K562 (cell line): ENCODE measurements around the gene ZFP92. TPM values are rescaled to one million over a fixed set of nuclear protein-coding genes. Genes with fewer than 3 reads are reported as not detected.
A peak's percentile ranks its signal among the peaks of the same experiment; 100 is the strongest.

Source experiments
- ARID2 ChIP-seq: fragments of 450-650 bp; IDR thresholded peaks from 2 replicates; pipeline ENCODE4 v1.6.1; 2017; ENCODE audit warnings: antibody characterized with exemption, mild to moderate bottlenecking
- BRF1 ChIP-seq: IDR thresholded peaks from 3 replicates; pipeline ENCODE4 v1.6.1; 2011; ENCODE audit warnings: borderline replicate concordance, mild to moderate bottlenecking; ENCODE audit not compliant: insufficient read length; ENCODE audit errors: extremely low read depth
- DIDO1 ChIP-seq: fragments of 450-650 bp; IDR thresholded peaks from 2 replicates; pipeline ENCODE4 v1.6.1; 2016; ENCODE audit warnings: low read depth, missing biosample characterization, missing genetic modification characterization
- E2F3 ChIP-seq: fragments of 250-450 bp; sonication (Bioruptor Pico); IDR thresholded peaks from 2 replicates; pipeline ENCODE4 v1.4.0; 2020; ENCODE audit warnings: mild to moderate bottlenecking
- ETV5 ChIP-seq: sonication (generic); formaldehyde crosslinking; IDR thresholded peaks from 2 replicates; pipeline ENCODE4 v1.4.0; 2020; ENCODE audit warnings: low read depth, mild to moderate bottlenecking, missing genetic modification reagents
- ETV6 ChIP-seq, 3 experiments: fragments of 150-350 bp in 1 of 3; sonication (generic) in 1 of 3; formaldehyde crosslinking in 1 of 3; IDR thresholded peaks; 2 replicates each; pipeline versions ENCODE4 v1.6.1 to v1.8.0; 2014 to 2022; ENCODE audit warnings: borderline replicate concordance in 2 of 3, low read depth in 2 of 3, antibody characterized with exemption in 1 of 3, low read length in 1 of 3, mild to moderate bottlenecking in 1 of 3, missing genetic modification reagents in 1 of 3
- HNRNPL ChIP-seq: fragments of 200-400 bp; formaldehyde crosslinking; IDR thresholded peaks from 2 replicates; pipeline ENCODE4 v1.6.1; 2017; ENCODE audit warnings: low read depth, mild to moderate bottlenecking, low read length
- KAT2B ChIP-seq: IDR thresholded peaks from one replicate; pipeline ENCODE4 v1.6.1; 2012; ENCODE audit warnings: low read depth, mild to moderate bottlenecking, control low read depth, inconsistent platforms, low read length, moderate library complexity
- MED1 ChIP-seq: sonication (generic); formaldehyde crosslinking; IDR thresholded peaks from 2 replicates; pipeline ENCODE4 v1.8.1; 2023; ENCODE audit warnings: missing genetic modification reagents, borderline replicate concordance
- NCOR1 ChIP-seq: fragments of 450-650 bp; IDR thresholded peaks from 2 replicates; pipeline ENCODE4 v1.6.1; 2016; ENCODE audit warnings: mild to moderate bottlenecking, moderate library complexity
- NFE2L1 ChIP-seq: fragments of 450-650 bp; IDR thresholded peaks from 2 replicates; pipeline ENCODE4 v1.6.1; 2016; ENCODE audit warnings: missing genetic modification characterization, low read depth, mild to moderate bottlenecking, missing compliant biosample characterization, moderate library complexity, borderline replicate concordance
- PHF20 ChIP-seq: fragments of 450-650 bp; IDR thresholded peaks from 2 replicates; pipeline ENCODE4 v1.6.1; 2018; ENCODE audit not compliant: partially characterized antibody
- POLR2B ChIP-seq: fragments of 450-650 bp; IDR thresholded peaks from 2 replicates; pipeline ENCODE4 v1.6.1; 2018; ENCODE audit warnings: low read depth; ENCODE audit not compliant: partially characterized antibody
- RBM39 ChIP-seq: fragments of 200-400 bp; formaldehyde crosslinking; optimal IDR thresholded peaks from 2 replicates; pipeline ENCODE3; 2018; ENCODE audit warnings: low read depth, low read length
- RCOR1 ChIP-seq, 2 experiments: IDR thresholded peaks; 2 replicates each; pipeline ENCODE4 v1.6.1; 2012; ENCODE audit warnings: low read depth in 2 of 2, low read length in 2 of 2, borderline replicate concordance in 1 of 2, improper control_type of control experiment in 1 of 2
- SMARCE1 ChIP-seq: fragments of 450-650 bp; IDR thresholded peaks from 2 replicates; pipeline ENCODE4 v1.7.1; 2016; ENCODE audit warnings: mild to moderate bottlenecking
- TARDBP ChIP-seq: fragments of 450-650 bp; IDR thresholded peaks from 2 replicates; pipeline ENCODE4 v1.6.1; 2016
- TCF3 ChIP-seq: sonication (generic); formaldehyde crosslinking; IDR thresholded peaks from 2 replicates; pipeline ENCODE4 v1.4.0; 2020; ENCODE audit warnings: mild to moderate bottlenecking, missing genetic modification reagents
- TCFL5 ChIP-seq: fragments of 250-450 bp; sonication (Bioruptor Pico); conservative IDR thresholded peaks from 2 replicates; pipeline ENCODE4 v1.6.1; 2021; ENCODE audit warnings: mild to moderate bottlenecking, moderate library complexity, matching md5 sums
- TOE1 ChIP-seq, 2 experiments: fragments of 450-650 bp in 1 of 2; sonication (generic) in 1 of 2; formaldehyde crosslinking in 1 of 2; IDR thresholded peaks; 2 replicates each; pipeline versions ENCODE4 v1.7.1 to v1.8.0; 2016 to 2022; ENCODE audit warnings: borderline replicate concordance in 2 of 2, mild to moderate bottlenecking in 2 of 2, antibody characterized with exemption in 1 of 2, inconsistent platforms in 1 of 2, low read depth in 1 of 2, missing genetic modification reagents in 1 of 2, moderate library complexity in 1 of 2
- ZFP36 ChIP-seq: fragments of 150-350 bp; IDR thresholded peaks from 2 replicates; pipeline ENCODE4 v1.6.1; 2018; ENCODE audit warnings: low read length, low read depth; ENCODE audit not compliant: partially characterized antibody
- ZFP91 ChIP-seq: sonication (generic); formaldehyde crosslinking; IDR thresholded peaks from 2 replicates; pipeline ENCODE4 v1.8.0; 2022; ENCODE audit warnings: mild to moderate bottlenecking, missing genetic modification reagents
- ZNF583 ChIP-seq: fragments of 250-450 bp; sonication (Bioruptor Pico); IDR thresholded peaks from 2 replicates; pipeline ENCODE4 v1.4.0; 2020
- ZNF639 ChIP-seq, 2 experiments: fragments of 200-800 bp in 1 of 2; sonication (Bioruptor generic) in 1 of 2; sonication (generic) in 1 of 2; formaldehyde crosslinking in 1 of 2; IDR thresholded peaks in 1 of 2; conservative IDR thresholded peaks in 1 of 2; 2 replicates each; pipeline versions ENCODE4 v1.5.0 to v1.6.1; 2016 to 2020; ENCODE audit warnings: missing compliant biosample characterization in 1 of 2, missing genetic modification characterization in 1 of 2, missing genetic modification reagents in 1 of 2
- ZNF75A ChIP-seq: fragments of 450-650 bp; formaldehyde crosslinking; IDR thresholded peaks from 2 replicates; pipeline ENCODE4 v1.4.0; 2020; ENCODE audit warnings: mild to moderate bottlenecking
- polyA plus RNA-seq, 8 experiments: library from polyadenylated mRNA; depleted of rRNA in 4 of 8; stranded (reverse) in 5 of 8; unstranded in 3 of 8; fragments of >200 nt; fragmentation: Nextera tagmentation in 2 of 8; fragmentation: Illumina TruSeq in 1 of 8; extraction: Ambion mirVana in 2 of 8; extraction: Trizol in 1 of 8; gene quantifications; 2 replicates each; pipeline versions ENCODE4 v1.2.1 to v1.2.3, GENCODE V29; 2011 to 2014; ENCODE audit warnings: inconsistent platforms in 1 of 8, missing spikeins in 1 of 8
- total RNA-seq, 7 experiments: library from RNA; depleted of rRNA in 6 of 7; stranded (reverse); fragments of >200 nt in 6 of 7; fragmentation: Illumina TruSeq in 2 of 7; extraction: Trizol in 2 of 7; gene quantifications; 2 replicates each; pipeline versions ENCODE4 v1.2.1 to v1.2.3, GENCODE V29; 2011 to 2021; ENCODE audit warnings: low replicate concordance in 1 of 7

Gene ZFP92
- total and polyA plus RNA-seq, 9 of the 15 experiments (the other 6 are each of a cell fraction or from before 2014, with no cell fraction given) = 0.32 to 3.3 (median 1.8) TPM

- no peak for TF ChIP-seq TCF3 (CRISPR knock-in tag)
- TF ChIP-seq POLR2B = no peak
- TF ChIP-seq KAT2B = peak; percentile 66
- TF ChIP-seq BRF1 = no peak
- TF ChIP-seq TOE1 (IDR thresholded peaks at IDR 0.05; ENCODE audit: borderline replicate concordance) = no peak
- 0 out of 2 replicates have a peak, but pooled peaks have one; percentile 46 for TF ChIP-seq TOE1 (CRISPR knock-in tag; IDR thresholded peaks at IDR 0.05; ENCODE audit: borderline replicate concordance, low read depth)
- no peak for TF ChIP-seq NCOR1
- no peak for TF ChIP-seq ETV6 (IDR thresholded peaks at IDR 0.05; ENCODE audit: borderline replicate concordance in 1 of 2, low read depth in 2 of 2, low read length in 1 of 2)
- no peak for TF ChIP-seq ETV6 (CRISPR knock-in tag; IDR thresholded peaks at IDR 0.05; ENCODE audit: borderline replicate concordance)
- TF ChIP-seq HNRNPL = no peak
- TF ChIP-seq ZNF583 (CRISPR knock-in tag) = no peak
- no peak for TF ChIP-seq MED1
- TF ChIP-seq ZFP36 = no peak
- TF ChIP-seq RBM39 = no peak
- no peak for TF ChIP-seq E2F3 (CRISPR knock-in tag)
- no peak for TF ChIP-seq ZFP91 (CRISPR knock-in tag)
- no peak for TF ChIP-seq TCFL5 (CRISPR knock-in tag)
- TF ChIP-seq ZNF75A (CRISPR knock-in tag) = no peak
- no peak for TF ChIP-seq SMARCE1
- TF ChIP-seq ETV5 (CRISPR knock-in tag) = no peak
- no peak for TF ChIP-seq NFE2L1 (tag)
- no peak for TF ChIP-seq TARDBP
- TF ChIP-seq RCOR1 (IDR thresholded peaks at IDR 0.05; ENCODE audit: borderline replicate concordance in 1 of 2, low read depth in 2 of 2, low read length in 2 of 2) = no peak
- TF ChIP-seq ZNF639 (CRISPR knock-in tag; conservative IDR thresholded peaks at IDR 0.05 in 1 of 2, IDR thresholded peaks at IDR 0.05 in 1 of 2) = no peak
- TF ChIP-seq DIDO1 (tag) = no peak
- no peak for TF ChIP-seq PHF20
- no peak for TF ChIP-seq ARID2
Observed at GRCh38 chrX:153400146-153401132, 10.8 kb upstream of the ZFP92 start (continued).
